Fibroblast of lung (primary cell): ENCODE data around the gene GXYLT1.

Experiments used
- EZH2 ChIP-seq: IDR thresholded peaks from 2 replicates; pipeline ENCODE4 v1.5.1; 2012; ENCODE audit warnings: low read length, control low read depth, mild to moderate bottlenecking; ENCODE audit errors: missing control alignments
- TF ChIP-seq, protein P1 (sequence below), 2 donors: IDR thresholded peaks in 1 of 2; conservative IDR thresholded peaks in 1 of 2; 1 replicate in 1 of 2; 2 replicates in 1 of 2; pipeline ENCODE4 v1.5.1; 2011 to 2012; ENCODE audit warnings: low read length in 2 of 2, control low read depth in 1 of 2, inconsistent platforms in 1 of 2, low read depth in 1 of 2, mild to moderate bottlenecking in 1 of 2

DNA sequence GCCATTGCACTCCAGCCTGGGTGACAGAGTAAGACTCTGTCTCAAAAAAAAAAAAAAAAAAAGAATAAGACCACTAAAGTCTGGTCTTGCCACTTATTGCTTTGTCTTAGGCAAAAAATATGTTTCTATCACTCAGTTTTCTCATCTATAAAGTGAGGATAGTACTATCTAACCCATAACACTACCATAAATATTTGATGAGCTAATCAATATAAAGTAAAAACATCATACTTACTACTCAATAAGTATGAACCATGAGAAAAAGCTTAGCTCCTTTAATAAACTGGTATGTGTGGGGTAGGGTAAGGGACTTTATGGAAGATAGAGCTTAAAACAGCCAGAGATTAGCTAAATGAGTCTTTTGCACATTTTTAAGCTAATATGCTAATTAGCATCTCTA is 85.5 kb downstream of the GXYLT1 start:
- TF ChIP-seq, protein P1, sequence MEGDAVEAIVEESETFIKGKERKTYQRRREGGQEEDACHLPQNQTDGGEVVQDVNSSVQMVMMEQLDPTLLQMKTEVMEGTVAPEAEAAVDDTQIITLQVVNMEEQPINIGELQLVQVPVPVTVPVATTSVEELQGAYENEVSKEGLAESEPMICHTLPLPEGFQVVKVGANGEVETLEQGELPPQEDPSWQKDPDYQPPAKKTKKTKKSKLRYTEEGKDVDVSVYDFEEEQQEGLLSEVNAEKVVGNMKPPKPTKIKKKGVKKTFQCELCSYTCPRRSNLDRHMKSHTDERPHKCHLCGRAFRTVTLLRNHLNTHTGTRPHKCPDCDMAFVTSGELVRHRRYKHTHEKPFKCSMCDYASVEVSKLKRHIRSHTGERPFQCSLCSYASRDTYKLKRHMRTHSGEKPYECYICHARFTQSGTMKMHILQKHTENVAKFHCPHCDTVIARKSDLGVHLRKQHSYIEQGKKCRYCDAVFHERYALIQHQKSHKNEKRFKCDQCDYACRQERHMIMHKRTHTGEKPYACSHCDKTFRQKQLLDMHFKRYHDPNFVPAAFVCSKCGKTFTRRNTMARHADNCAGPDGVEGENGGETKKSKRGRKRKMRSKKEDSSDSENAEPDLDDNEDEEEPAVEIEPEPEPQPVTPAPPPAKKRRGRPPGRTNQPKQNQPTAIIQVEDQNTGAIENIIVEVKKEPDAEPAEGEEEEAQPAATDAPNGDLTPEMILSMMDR (conservative IDR thresholded peaks at IDR 0.05 in 1 of 2, IDR thresholded peaks at IDR 0.05 in 1 of 2; ENCODE audit: low read depth in 1 of 2, low read length in 2 of 2) = no peak
- no peak for TF ChIP-seq EZH2
